Lung microvascular endothelial cell (primary cell): Measurements from ENCODE around the gene ZNF792. TPM values are rescaled to one million over a fixed set of nuclear protein-coding genes. Genes with fewer than 3 reads are reported as not detected.
A peak's percentile ranks its signal among the peaks of the same experiment; 100 is the strongest.
"Not testable (repeated sequence)": the region's sequence is repeated elsewhere in the genome, so short reads cannot be mapped to it uniquely, and the experiment has no call there.

Experiments used
- DNase-seq, 2 donors: peaks; one replicate each; pipeline versions ENCODE4 v3.0.0 to v3.0.0-alpha.2; 2010; ENCODE audit warnings: low read depth in 2 of 2
- total RNA-seq: library from RNA; depleted of rRNA; stranded (reverse); fragments of >200 nt; gene quantifications from 2 replicates; pipeline ENCODE4 v1.2.1, GENCODE V29; 2014

Gene ZNF792
- total RNA-seq, 1 donor from 2014 or later, result 39.1 TPM

- no peak for DNase-seq
Observed at GRCh38 chr19:34972163-34972705, 8.2 kb upstream of the ZNF792 start.

- DNase-seq, result not testable (repeated sequence)
Observed at GRCh38 chr19:34970185-34970780, 6.3 kb upstream of the ZNF792 start.

DNA sequence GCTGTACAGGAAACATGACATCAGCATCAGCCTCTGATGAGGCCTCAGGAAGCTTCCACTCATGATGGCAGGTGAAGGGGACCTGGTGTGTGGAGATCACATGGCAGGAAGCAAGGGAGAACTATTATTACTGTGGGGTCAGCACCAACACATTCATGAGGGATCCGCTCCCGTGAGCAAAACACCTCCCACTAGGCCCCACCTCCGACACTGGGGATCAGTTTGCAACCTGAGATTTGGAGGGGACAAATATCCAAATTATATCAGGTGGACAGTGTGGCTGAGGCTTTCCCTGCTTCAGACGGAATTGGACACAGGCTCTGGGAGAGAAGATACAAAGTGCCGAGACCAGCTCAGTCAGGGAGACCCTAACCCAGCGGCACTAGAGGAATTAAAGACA, 5.7 kb upstream of the ZNF792 start:
- DNase-seq, result no peak

DNA sequence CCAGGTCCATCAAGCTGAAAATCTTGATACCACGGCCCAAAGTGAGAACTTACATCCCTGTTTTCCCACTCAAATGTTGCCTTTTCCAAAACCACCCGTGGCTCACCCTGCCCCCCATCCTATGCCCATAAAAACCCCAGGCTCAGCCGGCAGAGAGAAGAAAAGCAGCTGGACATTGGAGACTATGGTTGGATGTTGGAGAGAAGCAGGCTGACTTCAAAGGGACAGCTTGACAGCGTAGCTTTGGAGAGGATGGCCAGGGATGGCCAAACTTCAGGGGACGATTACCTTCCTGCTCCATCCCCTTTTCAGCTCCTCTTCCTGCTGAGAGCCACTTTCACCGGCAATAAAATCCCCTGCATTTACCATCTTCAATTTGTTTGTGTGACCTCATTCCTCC, 3.5 kb upstream of the ZNF792 start:
- no peak for DNase-seq

GRCh38 chr19:34965505-34965904, 1.5 kb upstream of the ZNF792 start:
- DNase-seq, result not testable (repeated sequence)

DNA sequence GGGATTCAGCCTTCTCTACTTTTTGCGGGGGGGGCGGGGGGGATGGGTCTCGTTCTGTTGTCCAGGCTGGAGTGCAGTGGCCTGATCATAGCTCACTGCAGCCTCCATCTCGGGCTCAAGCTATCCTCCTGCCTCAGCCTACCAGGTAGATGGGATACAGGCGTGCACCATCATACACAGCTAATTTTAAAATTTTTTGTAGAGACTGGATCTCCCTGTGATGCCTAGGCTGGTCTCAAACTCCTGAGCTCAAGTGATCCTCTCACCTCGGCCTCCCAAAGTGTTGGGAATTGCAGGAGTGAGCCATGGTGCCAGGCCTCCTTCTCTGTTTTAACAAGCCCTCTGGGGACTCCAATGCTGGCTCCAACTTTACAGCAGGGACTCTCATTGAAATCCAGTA, 569 bp upstream of the ZNF792 start:
- no peak for DNase-seq

GRCh38 chr19:34962687-34963572, 1.1 kb downstream of the ZNF792 start:
- DNase-seq, result peak; percentile 43 to 60

GRCh38 chr19:34961775-34962686, 2.0 kb downstream of the ZNF792 start:
- DNase-seq, result peak; percentile 97 to 98

DNA sequence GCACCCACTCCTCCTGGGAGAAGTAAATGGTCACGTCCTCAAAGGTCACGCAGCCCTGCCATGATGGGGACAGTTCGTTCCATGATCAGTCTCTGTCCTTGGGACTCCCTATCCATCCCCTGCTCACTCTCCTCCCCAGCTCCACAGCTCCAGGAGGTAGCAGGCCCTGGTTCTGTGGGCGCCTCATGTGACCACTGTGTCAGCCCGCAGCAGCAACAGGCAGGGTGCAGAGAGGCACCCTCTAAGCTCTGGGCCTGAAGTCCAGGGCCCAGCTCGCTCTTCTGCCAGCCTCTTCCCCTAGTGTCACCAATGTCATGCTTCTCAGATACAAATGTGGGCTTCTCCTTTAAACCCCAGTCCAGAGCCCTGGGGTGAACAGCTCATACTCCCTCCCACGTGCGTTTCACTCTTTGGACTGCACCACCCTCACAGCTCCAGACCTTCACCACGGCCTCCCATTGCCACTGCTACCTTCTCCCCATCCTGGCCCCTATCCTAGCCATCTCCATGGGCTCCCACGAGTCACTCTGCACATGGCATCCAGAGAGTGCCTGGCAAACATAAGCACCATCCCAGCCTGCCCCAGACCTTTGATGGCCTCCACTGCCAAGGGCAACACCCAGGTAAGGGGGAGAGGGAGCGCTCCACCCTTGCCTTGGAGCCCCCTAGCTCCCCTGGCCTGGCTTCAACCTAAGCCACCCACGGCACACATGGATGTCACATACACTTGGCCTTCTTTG, 2.9 kb downstream of the ZNF792 start:
- peak in 1 of 2 donors; percentile 13 for DNase-seq

DNA sequence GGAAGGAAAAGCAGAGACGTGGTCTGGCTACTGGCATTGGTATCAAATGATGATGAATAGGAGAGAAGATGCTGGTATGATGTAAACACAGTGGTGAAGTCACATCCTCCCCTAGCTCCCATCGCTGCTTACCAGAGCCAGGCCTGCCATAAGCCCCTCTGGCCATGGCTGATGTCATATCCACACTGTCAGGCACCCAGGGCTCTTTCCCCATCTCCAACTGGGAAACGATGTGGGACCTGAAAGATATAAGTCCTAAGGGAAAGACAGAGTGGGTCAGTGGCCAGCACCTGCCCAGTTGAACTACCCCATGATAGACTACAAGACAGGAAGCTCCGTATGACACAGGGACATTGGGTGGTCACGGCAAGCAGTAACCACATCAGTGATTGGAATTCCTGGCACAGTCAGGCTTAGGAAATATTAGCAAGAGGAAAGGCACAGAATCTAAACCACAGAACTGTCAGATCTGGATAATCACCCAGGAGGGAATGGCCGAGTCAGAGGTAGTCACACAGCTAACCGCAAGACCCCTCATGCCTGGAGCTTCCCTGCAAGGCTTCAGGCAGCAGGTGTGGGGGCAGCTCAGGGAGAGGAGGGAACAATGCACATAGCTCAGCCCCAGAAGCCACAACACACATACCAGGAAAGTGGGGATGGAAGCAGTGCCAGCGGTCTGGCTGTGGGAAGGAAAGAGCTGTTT, 3.8 kb downstream of the ZNF792 start:
- peak in 1 of 2 donors; percentile 76 for DNase-seq

GRCh38 chr19:34959021-34959420, 5.0 kb downstream of the ZNF792 start:
- no peak for DNase-seq

GRCh38 chr19:34957830-34958751, 5.9 kb downstream of the ZNF792 start:
- DNase-seq, result peak in 1 of 2 donors; percentile 22

DNA sequence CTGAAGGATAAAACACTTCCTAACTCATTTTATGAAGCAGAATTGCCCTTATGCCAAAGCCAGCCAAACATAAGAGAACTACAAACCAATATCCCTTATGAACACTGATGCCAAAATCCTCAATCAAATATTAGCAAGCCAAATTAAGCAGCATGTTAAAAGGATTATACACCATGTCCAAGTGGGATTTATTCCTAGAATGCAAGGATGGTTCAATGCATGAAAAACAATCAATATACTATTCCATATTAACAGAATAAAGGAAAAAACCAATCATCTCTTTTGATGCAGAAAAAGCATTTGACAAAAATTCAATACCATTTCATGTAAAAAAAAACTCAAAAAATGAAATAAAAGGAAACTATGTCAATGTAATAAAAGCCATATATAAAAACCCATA, 10.9 kb downstream of the ZNF792 start:
- DNase-seq, result no peak

DNA sequence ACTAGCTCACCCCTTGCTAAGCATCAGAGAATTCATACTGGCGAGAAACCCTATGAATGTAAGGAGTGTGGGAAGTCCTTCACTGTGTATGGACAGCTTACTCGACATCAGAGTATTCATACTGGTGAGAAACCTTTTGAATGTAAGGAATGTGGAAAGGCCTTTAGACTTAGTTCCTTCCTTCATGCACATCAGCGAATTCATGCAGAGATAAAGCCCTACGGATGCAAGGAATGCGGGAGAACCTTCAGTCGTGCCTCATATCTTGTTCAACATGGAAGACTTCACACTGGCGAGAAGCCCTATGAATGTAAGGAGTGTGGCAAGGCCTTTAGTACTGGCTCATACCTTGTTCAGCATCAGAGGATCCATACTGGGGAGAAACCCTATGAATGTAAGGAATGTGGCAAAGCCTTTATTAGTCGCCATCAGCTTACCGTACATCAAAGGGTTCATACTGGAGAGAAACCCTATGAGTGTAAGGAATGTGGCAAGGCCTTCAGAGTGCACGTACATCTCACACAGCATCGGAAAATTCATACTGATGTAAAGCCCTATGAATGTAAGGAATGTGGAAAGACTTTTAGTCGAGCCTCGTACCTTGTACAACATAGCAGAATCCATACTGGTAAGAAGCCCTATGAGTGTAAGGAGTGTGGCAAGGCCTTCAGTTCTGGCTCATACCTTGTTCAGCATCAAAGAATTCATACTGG, 20.0 kb downstream of the ZNF792 start:
- no peak for DNase-seq

GRCh38 chr19:34938886-34939285, 25.1 kb downstream of the ZNF792 start:
- no peak for DNase-seq

DNA sequence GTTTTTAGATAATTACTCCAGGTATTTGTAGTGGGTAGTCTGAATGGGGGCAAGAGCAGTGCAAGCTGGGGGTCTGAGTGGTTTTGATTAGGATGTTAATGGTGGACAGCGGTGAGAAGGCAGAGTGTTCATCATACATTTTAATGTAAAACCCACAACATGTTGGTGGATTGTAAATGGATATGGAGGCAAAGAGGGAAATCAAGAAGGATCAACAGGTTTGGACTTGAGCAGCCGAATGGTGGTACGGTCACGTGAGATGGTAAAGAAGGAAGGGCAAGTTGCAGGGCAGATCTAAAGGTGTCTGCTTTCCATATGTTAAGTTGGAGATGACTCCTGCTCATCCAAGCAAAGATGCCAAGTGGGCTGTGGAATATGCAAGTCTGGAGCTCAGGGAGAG, 27.8 kb downstream of the ZNF792 start:
- DNase-seq, result no peak

DNA sequence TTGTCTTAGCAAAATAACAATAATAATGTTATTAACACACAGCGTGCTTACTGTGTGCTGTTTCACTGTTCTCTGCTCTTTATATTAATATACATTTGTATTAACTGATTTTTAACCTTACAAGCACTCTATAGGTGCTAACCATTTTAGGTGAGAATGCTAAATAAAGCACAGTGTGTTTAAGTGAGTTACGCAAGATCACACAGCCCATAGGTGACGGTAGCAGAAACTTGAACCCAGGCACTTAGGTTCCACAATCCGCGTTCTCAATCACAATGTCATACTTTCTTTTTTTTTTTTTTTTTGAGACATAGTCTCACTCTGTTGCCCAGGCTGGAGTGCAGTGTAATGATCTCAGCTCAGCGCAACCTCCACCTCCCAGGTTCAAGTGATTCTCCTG, 31.5 kb downstream of the ZNF792 start:
- DNase-seq, result no peak

GRCh38 chr19:34926685-34927375, 37.2 kb downstream of the ZNF792 start, which contains the start of gene ZNF30:
TSS of gene ZNF30 (plus strand) at chr19:34926903. CDS start at chr19:34929948, 3,045 bp downstream.
- peak; percentile 94 for DNase-seq
